NCI-H1048 (cell line): Measurements from ENCODE around the gene SARNP.
A peak's percentile ranks its signal among the peaks of the same experiment; 100 is the strongest.
"Not testable (repeated sequence)": the region's sequence is repeated elsewhere in the genome, so short reads cannot be mapped to it uniquely, and the experiment has no call there.

ENCODE experiments used
- DNase-seq: peaks from one replicate; lab custom pipeline; 2025; lab: John Stamatoyannopoulos, UW

SARNP gene

DNA sequence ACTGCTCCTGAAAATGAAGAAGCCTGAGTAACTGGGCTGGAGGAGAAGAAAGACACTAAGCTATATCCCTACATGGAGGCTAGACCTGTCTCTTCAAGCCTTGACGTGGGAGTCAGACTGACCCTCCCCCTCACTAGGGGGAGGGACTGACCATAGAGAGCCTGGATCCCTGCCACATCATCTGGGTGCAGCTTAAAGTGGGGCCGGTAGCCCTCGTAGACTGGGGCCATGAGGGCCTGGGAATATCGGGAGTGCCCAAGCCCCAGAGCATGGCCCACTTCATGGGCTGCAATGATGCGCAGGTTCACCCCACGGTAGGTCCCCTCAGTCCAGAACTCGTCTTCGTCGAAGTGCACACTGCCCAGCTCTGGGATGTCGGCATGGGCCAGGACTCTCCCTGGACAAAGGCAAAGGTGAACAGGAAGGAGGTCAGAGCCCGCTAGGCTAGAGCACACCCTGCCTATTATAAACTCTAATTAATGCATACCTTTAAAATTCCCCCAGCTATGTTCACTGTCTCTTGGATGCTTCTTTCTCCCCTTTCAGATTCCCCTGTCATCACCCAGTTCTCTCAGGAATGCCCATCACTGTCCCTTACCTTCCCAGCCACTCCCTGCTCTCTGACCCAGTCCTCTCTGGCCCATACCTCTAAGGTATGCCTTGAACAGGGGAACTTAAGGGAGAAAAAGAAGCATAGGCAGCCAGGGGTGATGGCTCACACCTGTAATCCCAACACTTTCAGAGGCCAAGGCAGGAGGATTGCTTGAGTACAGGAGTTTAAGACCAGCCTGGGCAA lies 22.0 kb upstream of the SARNP start:
- DNase-seq: no peak

DNA sequence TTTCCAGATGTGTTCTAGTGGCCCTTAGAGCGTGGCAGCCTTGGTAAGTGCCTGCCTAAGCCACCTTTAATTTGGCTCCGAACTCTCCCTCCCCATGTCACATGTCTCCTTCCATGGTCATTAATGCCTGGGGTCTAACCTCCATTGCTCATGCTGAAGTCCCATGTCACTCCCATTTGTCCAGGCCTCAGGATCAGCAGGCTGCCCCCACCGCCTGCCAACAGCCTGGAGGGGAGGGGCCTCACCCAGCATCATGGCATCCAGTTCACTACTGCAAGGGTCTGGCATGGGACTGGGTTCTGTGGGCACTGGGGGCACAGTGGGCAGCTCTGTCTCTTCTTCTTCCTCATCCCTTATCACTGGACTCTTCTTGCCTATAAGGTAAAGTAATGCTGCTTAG lies 20.8 kb upstream of the SARNP start:
- DNase-seq: no peak

DNA sequence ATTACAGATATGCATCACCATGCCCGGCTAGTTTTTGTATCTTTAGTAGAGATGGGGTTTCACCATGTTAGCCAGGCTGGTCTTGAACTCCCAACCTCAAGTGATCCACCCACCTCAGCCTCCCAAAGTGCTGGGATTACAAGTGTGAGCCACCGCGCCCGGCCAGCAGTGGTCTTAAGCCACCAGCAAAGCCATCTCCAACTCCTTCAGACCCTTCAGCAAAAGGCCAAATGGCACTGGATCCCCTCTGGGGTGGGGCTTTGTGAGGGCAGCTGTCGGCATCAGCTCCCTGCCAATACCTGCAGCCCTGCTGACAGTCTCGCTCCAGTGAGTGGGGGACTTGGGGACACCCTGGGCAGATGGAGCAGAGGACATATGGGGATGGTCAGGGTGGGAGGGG lies 16.9 kb upstream of the SARNP start:
- not testable (repeated sequence) for DNase-seq

DNA sequence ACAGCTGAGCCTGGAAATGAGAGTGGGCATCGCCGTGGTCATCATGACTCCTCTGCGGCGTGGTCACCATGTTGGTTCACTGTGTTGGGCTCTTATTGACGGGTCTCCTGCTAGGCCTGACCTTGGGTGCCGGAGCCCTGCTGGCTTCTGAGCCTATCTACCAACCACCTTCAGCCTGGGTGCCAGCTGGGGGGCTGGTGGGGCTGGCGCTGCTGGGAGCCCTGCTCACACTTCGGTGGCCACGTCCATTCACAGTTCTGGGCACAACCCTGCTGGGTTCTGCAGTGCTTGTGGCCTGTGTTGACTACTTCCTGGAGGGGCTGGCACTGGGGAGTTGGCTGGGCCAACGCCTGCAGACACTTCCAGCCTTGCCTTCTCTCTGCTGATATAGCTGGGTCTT lies 15.5 kb upstream of the SARNP start:
- no peak for DNase-seq

DNA sequence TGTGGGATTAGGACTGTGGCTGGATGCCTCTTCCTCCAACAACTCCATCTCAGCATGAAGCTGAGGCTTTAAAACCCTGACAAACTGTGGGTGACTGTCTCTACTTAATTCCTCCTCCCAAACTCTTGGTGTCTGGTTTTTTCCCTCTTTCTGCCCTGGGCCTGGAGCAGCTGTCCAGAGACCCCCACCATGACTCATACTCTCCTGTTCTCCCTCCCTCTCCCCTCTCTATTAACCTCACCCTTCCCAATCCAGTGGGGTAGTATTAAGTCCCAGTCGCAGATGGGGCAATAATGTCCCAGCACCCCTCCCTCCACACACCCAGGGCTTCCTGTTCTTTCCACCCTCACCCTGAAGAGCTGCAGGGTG lies 13.9 kb upstream of the SARNP start:
- no peak for DNase-seq

DNA sequence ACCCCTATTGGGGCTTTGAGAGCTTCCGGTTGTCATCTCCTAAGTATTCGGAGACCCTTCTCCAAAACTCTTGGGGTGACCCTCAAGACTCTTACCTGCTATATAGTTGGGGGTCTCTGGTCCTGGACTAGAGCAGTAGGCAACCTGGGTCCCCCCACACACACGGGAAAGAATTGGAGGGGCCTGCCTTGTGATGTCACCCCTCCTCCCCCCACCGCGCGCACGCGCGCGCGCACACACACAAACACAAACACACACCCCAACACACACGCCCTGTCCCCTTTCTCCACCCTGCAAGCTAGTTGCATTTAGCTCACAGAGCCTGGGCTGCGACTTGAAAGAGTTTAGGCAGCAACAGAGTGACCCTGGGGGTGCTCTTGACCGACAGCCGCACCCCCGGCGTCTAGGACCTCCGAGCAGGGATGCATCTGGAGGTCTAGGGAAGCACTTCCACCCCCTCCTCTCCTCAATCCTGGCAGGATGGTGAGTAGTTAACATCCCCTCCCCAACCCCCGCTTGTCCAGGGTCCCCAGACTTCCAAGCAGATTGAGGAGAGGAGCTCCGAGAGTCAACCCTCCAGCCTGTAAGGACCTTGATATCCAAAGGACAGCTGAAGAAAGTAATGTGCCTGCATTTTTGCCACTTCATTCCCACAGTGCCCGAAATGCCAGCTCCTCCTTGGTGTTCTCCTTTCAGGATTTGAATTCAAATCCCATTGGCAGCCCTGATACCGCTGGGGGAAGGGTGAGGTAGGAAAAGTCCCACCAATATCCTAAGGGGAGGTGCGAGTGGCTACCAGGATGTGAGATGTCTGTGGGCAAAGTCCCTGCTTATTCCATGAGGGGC lies 13.3 kb upstream of the SARNP start:
- DNase-seq: no peak

DNA sequence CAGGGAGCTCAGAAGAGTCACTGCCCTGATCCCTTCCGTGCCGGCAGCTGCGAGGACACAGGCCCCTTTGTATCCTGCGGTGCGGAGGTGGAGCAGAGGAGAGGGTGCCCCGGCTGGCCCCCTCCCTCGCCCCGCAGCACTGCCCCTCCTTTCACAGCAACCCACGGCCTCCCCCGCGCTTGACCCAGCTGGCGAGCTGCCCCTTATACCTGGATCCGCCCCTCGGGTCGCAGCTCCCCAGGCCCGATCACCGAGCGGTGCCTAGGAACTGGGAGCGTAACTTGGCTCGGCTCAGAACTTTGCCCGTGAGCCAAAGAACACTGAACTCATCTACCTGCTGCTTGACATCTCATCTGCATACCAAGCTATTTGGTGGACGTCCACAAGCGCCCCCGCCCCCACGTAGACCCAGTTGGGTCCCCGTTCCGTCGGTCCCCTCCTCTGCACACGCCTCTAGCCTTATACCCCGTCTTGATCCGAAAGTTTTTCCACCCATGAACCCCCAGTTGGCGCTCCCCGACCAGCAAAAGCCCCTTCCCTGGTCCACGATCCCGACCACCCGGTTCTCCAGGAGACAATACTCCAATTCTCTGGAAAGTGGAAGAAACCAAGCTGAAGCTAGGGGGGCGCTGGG lies 12.6 kb upstream of the SARNP start:
- no peak for DNase-seq

DNA sequence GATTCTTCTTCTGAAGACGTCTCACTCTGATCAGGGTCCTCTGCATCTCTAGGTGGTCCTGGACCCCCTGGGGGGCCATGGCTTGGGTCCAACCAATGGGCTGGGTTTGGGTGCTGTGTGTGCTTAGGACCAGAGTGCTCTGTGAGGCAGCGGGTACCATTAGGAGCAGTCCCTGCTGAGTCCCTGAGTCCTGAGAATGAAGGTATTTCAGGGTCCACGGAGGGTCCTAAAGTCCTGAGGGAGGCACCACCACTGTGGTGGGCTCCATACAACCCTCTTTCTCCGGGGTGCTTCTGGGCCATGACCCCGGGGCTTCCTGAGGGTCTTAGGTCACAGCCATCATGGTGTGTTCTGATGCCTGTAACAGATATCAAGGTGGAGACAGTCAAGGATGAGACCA lies 10.8 kb upstream of the SARNP start:
- DNase-seq: no peak

DNA sequence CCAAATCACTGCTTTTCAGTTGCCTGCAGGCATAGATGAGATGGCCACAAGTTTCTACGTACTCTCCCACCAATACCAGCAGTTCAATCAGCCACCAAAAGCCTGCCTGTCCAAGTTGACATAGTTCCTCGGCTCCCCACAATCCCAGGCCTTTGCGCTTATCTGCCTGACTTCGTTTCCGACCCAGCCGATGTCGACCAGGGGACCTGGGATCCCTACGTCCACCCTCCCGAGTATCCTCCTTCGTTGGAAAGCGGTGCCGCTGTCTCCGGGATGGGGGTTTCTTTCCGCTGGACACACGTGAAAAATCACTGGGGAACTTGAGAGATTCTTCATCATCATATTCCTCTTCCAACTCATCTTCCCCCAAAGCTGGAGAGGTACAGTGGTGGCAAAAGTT lies 10.3 kb upstream of the SARNP start:
- no peak for DNase-seq

DNA sequence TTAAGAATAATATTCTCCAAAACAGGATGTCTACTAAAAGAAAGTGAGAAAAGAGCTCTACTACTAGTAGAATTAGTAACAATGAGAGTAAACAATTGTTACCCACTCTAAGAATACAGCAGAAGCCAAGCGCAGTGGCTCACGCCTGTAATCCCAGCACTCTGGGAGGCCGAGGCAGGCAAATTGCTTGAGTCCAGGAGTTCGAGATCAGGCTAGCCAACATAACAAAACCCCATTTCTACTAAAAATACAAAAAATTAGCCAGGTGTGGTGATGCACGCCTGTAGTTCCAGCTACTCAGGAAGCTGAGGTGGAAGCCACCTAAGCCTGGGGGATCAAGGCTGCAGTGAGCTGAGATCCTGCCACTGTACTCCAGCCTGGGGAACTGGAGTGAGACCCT lies 7.2 kb upstream of the SARNP start:
- DNase-seq: no peak

DNA sequence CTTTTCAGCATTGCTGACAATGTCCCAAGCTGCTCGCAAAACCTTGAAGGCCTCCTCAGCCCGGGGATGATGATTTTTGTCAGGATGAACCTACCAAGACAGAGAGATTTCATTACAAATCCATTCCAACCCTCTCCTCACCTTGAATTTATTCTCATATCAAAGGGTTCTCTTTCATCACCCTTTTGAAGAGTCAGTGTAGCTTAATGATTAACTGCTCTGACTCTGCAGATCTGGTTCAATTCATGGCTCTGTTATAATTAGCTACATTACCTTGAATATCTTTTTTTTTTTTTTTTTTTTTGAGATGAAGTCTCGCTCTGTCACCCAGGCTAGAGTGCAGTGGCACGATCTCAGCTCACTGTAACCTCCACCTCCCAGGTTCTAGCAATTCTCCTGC lies 5.9 kb upstream of the SARNP start:
- no peak for DNase-seq

DNA sequence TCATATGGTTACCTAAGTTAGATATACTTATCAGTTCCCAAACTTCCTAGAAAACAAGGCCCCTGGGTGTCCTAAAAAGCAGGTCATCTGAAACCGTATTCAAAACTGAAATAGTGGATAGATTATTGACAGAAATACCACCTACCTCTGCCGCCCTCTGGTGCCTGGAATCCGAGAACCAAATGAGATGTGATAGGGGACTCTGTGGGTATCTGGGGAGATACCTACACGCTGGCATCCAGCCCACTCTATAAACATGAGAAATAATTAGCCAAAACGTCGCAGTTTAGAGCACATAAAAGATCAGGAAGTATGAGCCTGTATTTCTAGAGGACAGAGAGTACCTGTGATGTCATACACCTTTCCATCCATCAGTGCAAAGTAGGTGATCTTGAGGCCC lies 4.7 kb upstream of the SARNP start:
- no peak for DNase-seq

DNA sequence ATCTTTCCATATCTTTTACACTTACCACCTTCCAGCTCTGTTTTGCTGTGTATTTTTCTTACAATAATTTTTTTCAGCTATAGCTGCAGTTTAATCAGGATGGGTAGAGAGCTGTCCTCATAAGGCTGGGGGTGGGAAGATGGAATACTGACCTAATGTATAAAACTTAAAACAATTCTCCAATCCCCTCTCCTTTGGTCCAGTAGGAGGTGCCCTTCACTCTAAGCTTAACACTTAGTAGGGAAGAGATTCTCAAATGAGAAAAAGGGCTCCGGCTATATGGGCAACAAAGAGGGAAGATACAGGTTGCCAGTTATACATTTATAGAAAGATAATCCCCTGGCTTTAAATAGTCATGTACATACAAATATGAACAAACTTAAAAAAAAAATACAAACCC lies 3.2 kb upstream of the SARNP start:
- DNase-seq: no peak

DNA sequence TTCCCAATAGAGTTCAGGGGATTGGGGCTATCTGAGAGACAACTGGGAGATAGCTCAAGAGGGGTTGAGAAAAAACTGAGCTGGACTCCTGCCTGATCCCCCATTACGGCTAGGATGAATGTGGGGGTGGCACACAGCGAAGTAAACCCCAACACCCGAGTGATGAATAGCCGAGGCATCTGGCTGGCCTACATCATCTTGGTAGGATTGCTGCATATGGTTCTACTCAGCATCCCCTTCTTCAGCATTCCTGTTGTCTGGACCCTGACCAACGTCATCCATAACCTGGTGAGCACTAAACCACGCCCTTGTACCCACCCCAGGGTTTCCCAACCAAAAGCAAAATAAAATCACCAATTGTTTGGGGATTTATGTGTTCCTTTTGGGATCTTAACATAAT lies 1.4 kb upstream of the SARNP start:
- DNase-seq: no peak

DNA sequence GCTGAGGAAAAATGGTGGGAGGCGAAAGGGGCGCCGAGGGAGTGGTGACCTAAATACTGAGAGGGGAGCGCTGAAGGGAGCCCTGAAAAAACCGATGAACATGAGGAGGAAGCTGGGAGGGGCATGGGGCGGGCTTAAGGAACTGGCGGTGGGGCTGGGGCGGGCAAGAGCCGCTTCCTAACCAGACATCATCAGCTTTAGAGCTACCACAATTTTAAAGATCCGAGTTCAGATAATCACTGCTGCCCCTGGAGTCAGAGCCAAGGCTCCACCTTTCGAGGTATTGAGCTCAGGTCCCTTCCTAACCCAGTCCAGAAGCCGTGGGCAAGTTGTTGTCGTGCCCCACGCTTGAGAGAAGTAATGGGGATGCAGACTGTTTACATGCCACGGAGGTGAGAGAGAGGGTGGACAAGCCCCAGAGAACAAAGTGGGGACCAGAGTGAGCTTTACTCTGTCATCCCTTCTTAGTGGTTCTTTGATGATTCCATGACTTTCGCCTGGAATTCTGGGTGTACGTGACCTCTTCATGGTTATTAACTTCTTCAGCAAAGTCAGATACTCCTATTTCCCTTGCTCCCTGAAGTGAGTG lies 710 bp upstream of the SARNP start:
- no peak for DNase-seq

DNA sequence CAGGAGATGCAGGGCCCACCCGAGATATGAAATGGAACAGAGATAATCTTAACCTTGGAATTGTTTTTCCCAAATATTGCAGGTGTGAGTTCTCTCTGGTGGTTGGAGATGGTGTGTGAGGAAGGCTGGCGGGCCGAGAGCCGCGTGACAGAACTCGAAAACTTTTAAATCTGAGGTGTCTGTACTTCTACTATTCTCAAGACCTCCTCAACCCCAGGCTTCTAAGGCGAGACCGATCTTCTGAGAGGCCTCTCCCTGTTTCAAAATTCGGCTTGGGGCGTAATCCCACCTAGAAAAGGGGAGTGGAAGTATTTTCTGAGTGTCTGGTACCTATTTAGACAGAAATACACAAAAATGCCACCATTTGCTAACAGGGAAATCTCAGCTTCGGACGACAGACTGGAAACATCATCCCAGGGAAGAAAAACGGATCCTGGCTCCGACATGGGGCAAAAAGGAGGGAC lies 611 bp downstream of the SARNP start:
- no peak for DNase-seq

DNA sequence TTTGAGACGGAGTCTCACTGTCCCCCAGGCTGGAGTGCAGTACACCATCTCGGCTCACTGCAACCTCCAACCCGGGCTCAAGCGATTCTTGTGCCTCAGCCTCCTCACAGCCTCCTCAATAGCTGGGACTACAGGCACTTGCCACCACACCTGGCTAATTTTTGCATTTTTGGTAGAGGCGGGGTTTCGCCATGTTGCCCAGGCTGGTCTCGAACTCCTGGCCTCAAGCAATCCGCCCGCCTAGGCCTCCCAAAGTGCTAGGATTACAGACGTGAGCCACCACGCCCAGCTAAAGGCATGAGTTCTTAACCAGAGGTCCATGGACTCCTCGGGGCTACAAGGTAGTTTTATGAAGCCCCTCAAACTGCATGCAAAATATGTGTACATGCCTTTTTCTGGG lies 2.1 kb downstream of the SARNP start:
- DNase-seq: no peak

DNA sequence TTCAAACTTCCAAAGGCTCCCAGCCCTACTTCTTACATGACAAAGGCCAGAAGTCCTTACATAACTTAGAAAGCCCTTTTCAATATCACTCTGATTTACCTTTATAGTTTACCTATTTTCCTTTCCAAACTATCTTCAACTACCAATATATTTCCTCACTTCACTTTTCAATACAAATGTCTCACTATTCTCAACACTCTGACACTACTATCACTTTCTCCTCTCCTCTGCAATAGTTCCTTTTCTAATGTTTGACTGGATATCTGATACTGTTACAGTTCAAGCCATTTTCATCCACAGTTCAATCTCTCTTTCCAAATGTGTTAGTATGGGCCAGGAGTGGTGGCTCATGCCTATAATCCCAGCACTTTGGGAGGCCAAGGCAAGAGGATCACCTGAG lies 3.3 kb downstream of the SARNP start:
- DNase-seq: no peak

DNA sequence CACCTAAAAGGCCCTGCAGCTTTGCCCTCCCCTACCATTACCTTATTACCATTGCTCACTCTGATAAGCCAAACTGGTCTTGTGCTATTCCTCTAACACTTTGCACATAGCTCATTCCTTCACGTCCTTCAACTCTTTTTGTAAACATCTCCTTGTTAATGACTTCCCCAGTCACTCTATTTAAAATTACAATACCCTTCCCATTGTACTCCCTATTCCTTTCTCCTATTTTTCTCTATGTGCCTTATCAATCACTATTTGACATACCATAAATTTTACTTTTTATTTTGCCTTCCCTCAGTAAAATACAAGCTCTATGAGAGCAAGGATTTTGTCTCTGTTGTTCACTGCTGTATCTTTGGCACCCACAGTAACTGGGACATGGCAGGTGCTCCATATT lies 5.4 kb downstream of the SARNP start:
- DNase-seq: no peak

DNA sequence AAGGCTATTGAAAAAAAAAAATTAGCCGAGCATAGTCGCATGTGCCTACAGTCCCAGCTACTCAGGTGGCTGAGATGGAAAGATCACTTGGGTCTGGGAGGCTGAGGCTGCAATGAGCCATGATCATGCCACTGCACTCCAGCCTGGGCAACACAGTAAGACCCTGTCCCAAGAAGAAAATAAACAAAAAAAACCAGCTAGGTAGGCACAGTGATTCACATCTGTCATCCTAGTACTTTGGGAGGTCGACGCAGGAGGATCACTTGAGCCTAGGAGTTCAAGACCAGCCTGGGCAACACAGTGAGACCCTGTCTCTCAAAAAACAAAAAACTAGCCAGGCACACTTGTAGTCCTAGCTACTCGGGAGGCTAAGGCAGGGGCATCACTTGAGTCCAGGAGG lies 8.2 kb downstream of the SARNP start:
- no peak for DNase-seq

DNA sequence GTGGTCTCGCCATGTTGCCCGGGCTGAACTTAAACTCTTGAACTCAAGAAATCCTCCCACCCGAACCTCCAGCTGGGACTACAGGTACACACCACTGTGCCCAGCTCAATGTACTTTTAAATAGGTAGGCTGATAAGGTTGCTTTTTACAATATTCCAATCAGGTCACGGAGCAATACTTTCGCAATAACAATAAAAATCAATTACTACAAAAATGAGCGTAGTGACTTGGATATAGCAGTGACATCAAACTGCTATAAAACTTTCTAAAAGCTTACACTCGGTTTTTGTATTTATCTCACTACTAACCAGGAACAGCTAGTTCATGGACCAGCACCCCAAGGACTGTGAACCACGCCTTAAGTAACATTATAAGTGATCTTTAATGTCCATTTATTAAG lies 10.5 kb downstream of the SARNP start:
- no peak for DNase-seq

DNA sequence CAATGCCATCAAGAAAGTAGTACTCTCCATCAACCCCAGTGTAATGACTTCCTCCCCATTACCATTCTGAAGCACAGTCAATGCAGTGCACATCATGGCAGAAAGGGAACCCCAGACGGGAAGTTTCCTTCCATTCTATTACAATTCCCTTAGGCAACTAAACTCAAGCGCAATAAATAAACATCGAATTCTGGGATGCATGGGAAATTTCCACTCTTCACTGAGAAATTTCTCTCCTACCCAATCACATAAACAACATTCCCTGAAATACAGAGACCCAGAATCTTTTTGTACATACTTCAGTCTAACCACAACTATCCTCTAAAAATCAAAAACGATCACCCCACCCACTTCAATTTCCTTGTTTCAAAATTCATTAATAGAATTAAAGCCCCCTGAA lies 20.0 kb downstream of the SARNP start:
- no peak for DNase-seq

DNA sequence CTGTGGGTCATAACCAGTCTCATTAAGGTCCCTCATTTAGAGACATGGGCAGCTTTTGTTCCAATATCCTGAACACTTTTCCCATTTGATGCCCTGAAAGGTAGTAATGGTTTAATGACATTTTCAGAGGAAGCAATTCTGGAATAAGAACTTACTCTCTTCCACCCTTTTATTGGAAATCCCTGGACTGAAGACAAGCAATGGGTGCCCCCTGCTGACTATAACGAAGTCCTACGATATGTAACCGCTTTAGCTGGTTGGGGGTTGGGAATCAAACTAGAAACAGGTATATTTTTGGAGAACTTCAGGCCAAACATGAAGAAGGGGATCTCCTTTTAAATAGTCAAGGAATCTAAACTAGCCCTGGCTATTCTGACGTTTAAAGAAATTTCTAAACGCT lies 20.5 kb downstream of the SARNP start:
- peak; percentile 1 for DNase-seq
